Cardiac muscle cell (in vitro differentiated cells and primary cell): ENCODE results near the gene CPPED1. TPM values are rescaled to one million over a fixed set of nuclear protein-coding genes. Genes with fewer than 3 reads are reported as not detected.

Experiments used
- DNase-seq, 2 donors: peaks; one replicate each; pipeline versions ENCODE4 v3.0.0 to v3.0.0-alpha.2; 2010 to 2017; ENCODE audit warnings: low read depth in 1 of 2, low spot score in 1 of 2
- H3K27ac ChIP-seq: fragments of 200-600 bp; sonication (generic); 2 replicates; pipeline ENCODE4 v1.5.1; 2016
- H3K27me3 ChIP-seq: fragments of 200-600 bp; sonication (generic); 2 replicates; pipeline ENCODE4 v1.6.0; 2016; ENCODE audit warnings: control low read depth
- H3K36me3 ChIP-seq: fragments of 200-600 bp; sonication (generic); 2 replicates; pipeline ENCODE4 v1.5.1; 2016; ENCODE audit warnings: control low read depth
- H3K4me1 ChIP-seq: fragments of 200-600 bp; sonication (generic); 2 replicates; pipeline ENCODE4 v1.8.1; 2017; ENCODE audit warnings: low read depth, mild to moderate bottlenecking, mixed run types
- H3K4me3 ChIP-seq: fragments of 200-600 bp; sonication (generic); 2 replicates; pipeline ENCODE4 v1.5.1; 2016; ENCODE audit warnings: mild to moderate bottlenecking
- H3K9me3 ChIP-seq: fragments of 200-600 bp; sonication (generic); 2 replicates; pipeline ENCODE4 v1.5.1; 2017; ENCODE audit warnings: low read depth, mild to moderate bottlenecking, control low read depth
- CTCF ChIP-seq: IDR thresholded peaks from 2 replicates; pipeline ENCODE4 v1.5.1; 2012; ENCODE audit warnings: low read depth, mild to moderate bottlenecking, low read length
- polyA plus RNA-seq: library from polyadenylated mRNA; unstranded; fragments of >200 nt; fragmentation: Nextera tagmentation; extraction: Ambion mirVana; gene quantifications from 2 replicates; pipeline ENCODE4 v1.2.1, GENCODE V29; 2016
- total RNA-seq: library from RNA; depleted of rRNA; stranded (reverse); fragments of >200 nt; gene quantifications from 2 replicates; pipeline ENCODE4 v1.2.3, GENCODE V29; 2016

CPPED1 gene
- total and polyA plus RNA-seq, 2 experiments from 2014 or later, result 10.0 to 12.0 TPM

GRCh38 chr16:12681653-12682052 lies 122.0 kb downstream of the CPPED1 start:
- H3K4me1 ChIP-seq, result no peaks in the 10 kb centered on the region
- H3K36me3 ChIP-seq, result no peaks in the 10 kb centered on the region
- H3K9me3 ChIP-seq, result no peaks in the 10 kb centered on the region
- no peak overlapping the region for H3K4me3 ChIP-seq
- no peak overlapping the region for H3K27ac ChIP-seq
- no peak for TF ChIP-seq CTCF
- no peaks in the 10 kb centered on the region for H3K27me3 ChIP-seq
- DNase-seq, result peak in 1 of 2 donors; percentile 58

GRCh38 chr16:12680531-12680930 lies 123.2 kb downstream of the CPPED1 start:
- H3K27ac ChIP-seq, result no peak overlapping the region

GRCh38 chr16:12679660-12680272 lies 123.9 kb downstream of the CPPED1 start:
- Histone ChIP-seq H3K9me3 (no peaks in the 10 kb centered on the region), H3K27ac (no peak overlapping the region), H3K4me1 (peaks cover 7% of the 10 kb centered on the region), H3K27me3 (no peaks in the 10 kb centered on the region), H3K36me3 (no peaks in the 10 kb centered on the region), H3K4me3 (no peak overlapping the region)
- no peak for TF ChIP-seq CTCF
- no peak for DNase-seq

More at GRCh38 chr16:12680531-12680930, 123.2 kb downstream of the CPPED1 start:
- Histone ChIP-seq H3K27me3 (no peaks in the 10 kb centered on the region), H3K36me3 (no peaks in the 10 kb centered on the region), H3K9me3 (no peaks in the 10 kb centered on the region), H3K4me1 (peaks cover 4% of the 10 kb centered on the region), H3K4me3 (no peak overlapping the region)
- no peak for DNase-seq
- TF ChIP-seq CTCF, result no peak

- H3K36me3 ChIP-seq, result no peaks in the 10 kb centered on the region
- H3K9me3 ChIP-seq, result no peaks in the 10 kb centered on the region
- H3K27ac ChIP-seq, result no peak overlapping the region
- H3K4me3 ChIP-seq, result no peak overlapping the region
- H3K4me1 ChIP-seq, result peaks cover 7% of the 10 kb centered on the region
- no peak for DNase-seq
- no peaks in the 10 kb centered on the region for H3K27me3 ChIP-seq
- TF ChIP-seq CTCF, result no peak
These were observed 124.7 kb downstream of the CPPED1 start for GRCh38 chr16:12678983-12679382.

GRCh38 chr16:12677502-12677901 lies 126.2 kb downstream of the CPPED1 start:
- no peak overlapping the region for H3K27ac ChIP-seq
- no peaks in the 10 kb centered on the region for H3K36me3 ChIP-seq
- TF ChIP-seq CTCF, result no peak
- H3K4me1 ChIP-seq, result peaks cover 7% of the 10 kb centered on the region
- no peaks in the 10 kb centered on the region for H3K27me3 ChIP-seq
- no peak overlapping the region for H3K4me3 ChIP-seq
- DNase-seq, result no peak
- H3K9me3 ChIP-seq, result no peaks in the 10 kb centered on the region
